ENCODE measurements around the gene TGFBRAP1. TPM values are rescaled to one million over a fixed set of nuclear protein-coding genes. Genes with fewer than 3 reads are reported as not detected.

Gene TGFBRAP1
- total and polyA plus RNA-seq, 9 donors = 7.2 to 19.1 (median 16.4) TPM

GRCh38 chr2:105335469-105335868 is 5.9 kb upstream of the TGFBRAP1 start:
- Histone ChIP-seq H3K27ac (no peak overlapping the region), H3K4me3 (no peak overlapping the region), H3K9me3 (no peaks in the 10 kb centered on the region), H3K36me3 (no peaks in the 10 kb centered on the region), H3K4me1 (ENCODE audit: insufficient read depth) (no peaks in the 10 kb centered on the region), H3K27me3 (no peaks in the 10 kb centered on the region)
- TF ChIP-seq EP300 (IDR thresholded peaks at IDR 0.05) = no peak
- no peak for TF ChIP-seq CTCF (IDR thresholded peaks at IDR 0.05)
- no peak for TF ChIP-seq POLR2A (IDR thresholded peaks at IDR 0.05)
- DNase-seq = no peak
- WGBS, 3 donors = 83 to 87% (median 84%) methylated on average over 2 of the region's 2 CpGs
- intact Hi-C loops (cut with DNase I) = no loop called here

- intact Hi-C loops (cut with DNase I) = no loop called here
- DNase-seq = no peak
Measured at GRCh38 chr2:105334211-105334610, 4.7 kb upstream of the TGFBRAP1 start.

GRCh38 chr2:105330681-105331375 is 1.3 kb upstream of the TGFBRAP1 start:
- peaks cover 2% of the 10 kb centered on the region for H3K4me1 ChIP-seq (ENCODE audit: insufficient read depth)
- TF ChIP-seq POLR2A (IDR thresholded peaks at IDR 0.05) (no peak), EP300 (IDR thresholded peaks at IDR 0.05) (no peak), CTCF (IDR thresholded peaks at IDR 0.05) (no peak)
- no peak overlapping the region for H3K27ac ChIP-seq
- WGBS, 3 donors = 92 to 100% (median 94%) methylated on average over 4 of the region's 4 CpGs
- intact Hi-C loops (cut with DNase I) = no loop called here
- no peak for DNase-seq
- no peaks in the 10 kb centered on the region for H3K36me3 ChIP-seq
- H3K4me3 ChIP-seq = no peak overlapping the region
- H3K27me3 ChIP-seq = no peaks in the 10 kb centered on the region
- H3K9me3 ChIP-seq = no peaks in the 10 kb centered on the region

More at GRCh38 chr2:105334211-105334610, 4.7 kb upstream of the TGFBRAP1 start:
- Histone ChIP-seq H3K4me1 (ENCODE audit: insufficient read depth) (no peaks in the 10 kb centered on the region), H3K36me3 (no peaks in the 10 kb centered on the region), H3K9me3 (no peaks in the 10 kb centered on the region), H3K27ac (no peak overlapping the region), H3K27me3 (no peaks in the 10 kb centered on the region), H3K4me3 (no peak overlapping the region)
- WGBS, 3 donors = 81 to 91% (median 82%) methylated on average over 4 of the region's 4 CpGs
- no peak for TF ChIP-seq POLR2A (IDR thresholded peaks at IDR 0.05)
- no peak for TF ChIP-seq CTCF (IDR thresholded peaks at IDR 0.05)
- no peak for TF ChIP-seq EP300 (IDR thresholded peaks at IDR 0.05)

GRCh38 chr2:105329197-105329554 is 359 bp downstream of the TGFBRAP1 start:
- Histone ChIP-seq H3K9me3 (no peaks in the 10 kb centered on the region), H3K27ac (peak overlapping the region in 1 of 2 donors; percentile 46), H3K4me1 (ENCODE audit: insufficient read depth) (peaks cover 2% of the 10 kb centered on the region), H3K36me3 (no peaks in the 10 kb centered on the region), H3K4me3 (peak overlapping the region; percentile 56), H3K27me3 (no peaks in the 10 kb centered on the region)
- intact Hi-C loops (cut with DNase I) = no loop called here
- TF ChIP-seq CTCF (IDR thresholded peaks at IDR 0.05) (no peak), POLR2A (IDR thresholded peaks at IDR 0.05) (no peak), EP300 (IDR thresholded peaks at IDR 0.05) (no peak)
- WGBS, 3 donors = 1% methylated on average over 16 to 17 of the region's 17 CpGs
- peak; percentile 19 to 53 (median 41) for DNase-seq
